Gastroesophageal sphincter (tissue), 4 donors: ENCODE measurements around the gene PAPPA. TPM values are rescaled to one million over a fixed set of nuclear protein-coding genes. Genes with fewer than 3 reads are reported as not detected.

Source experiments
- ATAC-seq: fragments of 150-250 bp; one replicate; pipeline ENCODE4 v1.9.1; 2016; ENCODE audit warnings: mild to moderate bottlenecking, moderate library complexity
- H3K27ac ChIP-seq, 4 donors: fragments of 200-600 bp; sonication (generic) in 3 of 4; 1 replicate in 3 of 4; 2 replicates in 1 of 4; pipeline ENCODE4 v1.5.1; 2016 to 2019
- H3K27me3 ChIP-seq: fragments of 200-600 bp; sonication (generic); one replicate; pipeline ENCODE4 v1.5.1; 2019
- H3K36me3 ChIP-seq, 2 donors: fragments of 200-600 bp; sonication (generic); one replicate each; pipeline ENCODE4 v1.5.1; 2019; ENCODE audit warnings: control low read depth in 1 of 2
- H3K4me1 ChIP-seq, 3 donors: fragments of 200-600 bp; sonication (generic); 1 replicate in 2 of 3; 2 replicates in 1 of 3; pipeline ENCODE4 v1.5.1; 2016 to 2019; ENCODE audit warnings: control low read depth in 2 of 3
- H3K4me3 ChIP-seq, 2 donors: fragments of 200-600 bp; sonication (generic); one replicate each; pipeline ENCODE4 v1.5.1; 2019; ENCODE audit warnings: mild to moderate bottlenecking in 1 of 2, moderate library complexity in 1 of 2
- H3K9me3 ChIP-seq, 3 donors: fragments of 200-600 bp; sonication (generic); one replicate each; pipeline ENCODE4 v1.5.1; 2017 to 2019; ENCODE audit warnings: control low read depth in 2 of 3
- CTCF ChIP-seq, 4 experiments: fragments of 200-600 bp in 2 of 4; fragments of 450-650 bp in 2 of 4; sonication (generic) in 1 of 4; IDR thresholded peaks; one replicate each; pipeline ENCODE4 v1.5.1; 2017 to 2019; ENCODE audit warnings: antibody characterized with exemption in 4 of 4, mild to moderate bottlenecking in 2 of 4, moderate library complexity in 2 of 4
- EP300 ChIP-seq: sonication (generic); formaldehyde crosslinking; IDR thresholded peaks from one replicate; pipeline ENCODE4 v1.6.1; 2017; ENCODE audit warnings: antibody characterized with exemption, mild to moderate bottlenecking
- POLR2A ChIP-seq, 2 donors: fragments of 450-650 bp; IDR thresholded peaks; one replicate each; pipeline ENCODE4 v1.6.1; 2017; ENCODE audit warnings: antibody characterized with exemption in 2 of 2, mild to moderate bottlenecking in 2 of 2, moderate library complexity in 1 of 2
- POLR2AphosphoS5 ChIP-seq: sonication (generic); formaldehyde crosslinking; IDR thresholded peaks from one replicate; pipeline ENCODE4 v1.6.1; 2017; ENCODE audit warnings: antibody characterized with exemption
- WGBS, 2 donors: methylation state at CpG; one replicate each; pipeline ENCODE4 v1.1.5; 2018; ENCODE audit warnings: low coverage in 1 of 2; 5-methylcytosine and 5-hydroxymethylcytosine counted together
- total RNA-seq, 4 donors: library from RNA; depleted of rRNA; stranded (reverse); fragments of >200 nt; gene quantifications; one replicate each; pipeline ENCODE4 v1.1.0, GENCODE V29; 2016

The PAPPA gene
- total RNA-seq, 4 donors from 2014 or later = 1.9 to 5.7 (median 3.2) TPM

- TF ChIP-seq CTCF (IDR thresholded peaks at IDR 0.05) (no peak), POLR2A (IDR thresholded peaks at IDR 0.05) (no peak), POLR2AphosphoS5 (no peak), EP300 (no peak)
- no peaks in the 10 kb centered on the region for H3K4me1 ChIP-seq
These were observed 64.8 kb downstream of the PAPPA start for GRCh38 chr9:116218399-116218798.

GRCh38 chr9:116219686-116220085 lies 66.1 kb downstream of the PAPPA start:
- WGBS, 2 donors = 80% methylated on average over 3 of the region's 11 CpGs; no CpG with 5 or more reads in 1 of the 2 donors
- Histone ChIP-seq H3K4me3 (no peak overlapping the region), H3K9me3 (no peaks in the 10 kb centered on the region), H3K4me1 (no peaks in the 10 kb centered on the region), H3K36me3 (no peaks in the 10 kb centered on the region), H3K27ac (no peak overlapping the region), H3K27me3 (no peaks in the 10 kb centered on the region)
- ATAC-seq = no peak
- TF ChIP-seq POLR2AphosphoS5 (no peak), CTCF (IDR thresholded peaks at IDR 0.05) (no peak), POLR2A (IDR thresholded peaks at IDR 0.05) (no peak), EP300 (no peak)

More at GRCh38 chr9:116218399-116218798, 64.8 kb downstream of the PAPPA start:
- Histone ChIP-seq H3K27me3 (no peaks in the 10 kb centered on the region), H3K27ac (no peak overlapping the region), H3K9me3 (no peaks in the 10 kb centered on the region), H3K36me3 (no peaks in the 10 kb centered on the region), H3K4me3 (no peak overlapping the region)
- ATAC-seq = no peak
- WGBS, 2 donors = 50 to 60% methylated on average over 1 of the region's 1 CpG

- Histone ChIP-seq H3K9me3 (no peaks in the 10 kb centered on the region), H3K36me3 (no peaks in the 10 kb centered on the region), H3K27ac (no peak overlapping the region), H3K4me3 (no peak overlapping the region), H3K27me3 (no peaks in the 10 kb centered on the region), H3K4me1 (no peaks in the 10 kb centered on the region)
- TF ChIP-seq POLR2A (IDR thresholded peaks at IDR 0.05) (no peak), EP300 (no peak), POLR2AphosphoS5 (no peak), CTCF (IDR thresholded peaks at IDR 0.05) (no peak)
- no peak for ATAC-seq
- WGBS, 2 donors = 36 to 63% methylated on average over 3 of the region's 3 CpGs
These were observed 70.3 kb downstream of the PAPPA start for GRCh38 chr9:116223926-116224325.

GRCh38 chr9:116230051-116230632 lies 76.6 kb downstream of the PAPPA start:
- H3K36me3 ChIP-seq = no peaks in the 10 kb centered on the region
- no peak for ATAC-seq
- 0 to 15% methylated on average over 1 of the region's 1 CpG for WGBS, 2 donors
- H3K27ac ChIP-seq = no peak overlapping the region
- no peak for TF ChIP-seq POLR2AphosphoS5
- no peak for TF ChIP-seq CTCF (IDR thresholded peaks at IDR 0.05)
- no peak for TF ChIP-seq EP300
- no peak for TF ChIP-seq POLR2A (IDR thresholded peaks at IDR 0.05)
- no peaks in the 10 kb centered on the region for H3K4me1 ChIP-seq
- H3K9me3 ChIP-seq = no peaks in the 10 kb centered on the region
- no peak overlapping the region for H3K4me3 ChIP-seq
- no peaks in the 10 kb centered on the region for H3K27me3 ChIP-seq

GRCh38 chr9:116232424-116233159 lies 79.0 kb downstream of the PAPPA start:
- Histone ChIP-seq H3K27me3 (no peaks in the 10 kb centered on the region), H3K27ac (no peak overlapping the region), H3K36me3 (no peaks in the 10 kb centered on the region), H3K9me3 (no peaks in the 10 kb centered on the region), H3K4me3 (no peak overlapping the region), H3K4me1 (no peaks in the 10 kb centered on the region)
- ATAC-seq = no peak
- WGBS, 2 donors = 65 to 66% methylated on average over 5 of the region's 5 CpGs
- TF ChIP-seq CTCF (IDR thresholded peaks at IDR 0.05) = no peak
- TF ChIP-seq POLR2AphosphoS5 = no peak
- TF ChIP-seq EP300 = no peak
- no peak for TF ChIP-seq POLR2A (IDR thresholded peaks at IDR 0.05)
